Measurements from ENCODE around the gene CPPED1. TPM values are rescaled to one million over a fixed set of nuclear protein-coding genes. Genes with fewer than 3 reads are reported as not detected.

The CPPED1 gene
- total RNA-seq, 1 donor: 11.1 TPM

- no peak overlapping the region for H3K4me3 ChIP-seq (ENCODE audit: low read depth, low read length)
- TF ChIP-seq CTCF (IDR thresholded peaks at IDR 0.05; ENCODE audit: insufficient read depth, low read length): no peak
- no peak for DNase-seq (ENCODE audit: low read depth)
Observed at GRCh38 chr16:12750554-12750918, 53.2 kb downstream of the CPPED1 start.

- DNase-seq (ENCODE audit: low read depth): no peak
- H3K4me3 ChIP-seq (ENCODE audit: low read depth, low read length): no peak overlapping the region
- no peak for TF ChIP-seq CTCF (IDR thresholded peaks at IDR 0.05; ENCODE audit: insufficient read depth, low read length)
Observed at GRCh38 chr16:12749076-12749475, 54.6 kb downstream of the CPPED1 start.

- TF ChIP-seq CTCF (IDR thresholded peaks at IDR 0.05; ENCODE audit: insufficient read depth, low read length): no peak
- no peak for DNase-seq (ENCODE audit: low read depth)
- H3K4me3 ChIP-seq (ENCODE audit: low read depth, low read length): no peak overlapping the region
Observed at GRCh38 chr16:12747827-12748226, 55.9 kb downstream of the CPPED1 start.

GRCh38 chr16:12747261-12747660, 56.4 kb downstream of the CPPED1 start:
- no peak overlapping the region for H3K4me3 ChIP-seq (ENCODE audit: low read depth, low read length)
- no peak for TF ChIP-seq CTCF (IDR thresholded peaks at IDR 0.05; ENCODE audit: insufficient read depth, low read length)
- DNase-seq (ENCODE audit: low read depth): no peak

GRCh38 chr16:12744860-12745259, 58.8 kb downstream of the CPPED1 start:
- DNase-seq (ENCODE audit: low read depth): no peak
- no peak overlapping the region for H3K4me3 ChIP-seq (ENCODE audit: low read depth, low read length)
- no peak for TF ChIP-seq CTCF (IDR thresholded peaks at IDR 0.05; ENCODE audit: insufficient read depth, low read length)

GRCh38 chr16:12742741-12743140, 60.9 kb downstream of the CPPED1 start:
- H3K4me3 ChIP-seq (ENCODE audit: low read depth, low read length): no peak overlapping the region
- no peak for DNase-seq (ENCODE audit: low read depth)
- no peak for TF ChIP-seq CTCF (IDR thresholded peaks at IDR 0.05; ENCODE audit: insufficient read depth, low read length)

- H3K4me3 ChIP-seq (ENCODE audit: low read depth, low read length): no peak overlapping the region
- TF ChIP-seq CTCF (IDR thresholded peaks at IDR 0.05; ENCODE audit: insufficient read depth, low read length): no peak
- no peak for DNase-seq (ENCODE audit: low read depth)
Observed at GRCh38 chr16:12740986-12741610, 62.6 kb downstream of the CPPED1 start.

Measured in fibroblast of the aortic adventitia (primary cell).